CD14-positive monocyte (primary cell): Measurements from ENCODE around the gene ZEB2. TPM values are rescaled to one million over a fixed set of nuclear protein-coding genes. Genes with fewer than 3 reads are reported as not detected.

Experiments
- DNase-seq, 3 donors: peaks; one replicate each; pipeline ENCODE4 v3.0.0-alpha.2; 2011 to 2022
- H2AFZ ChIP-seq: 2 replicates; pipeline ENCODE4 v1.6.0; 2012; ENCODE audit warnings: mild to moderate bottlenecking, low read depth, low read length, inconsistent platforms; ENCODE audit not compliant: insufficient read depth, poor library complexity, severe bottlenecking
- H3K27ac ChIP-seq, 2 donors: 1 replicate in 1 of 2; 2 replicates in 1 of 2; pipeline ENCODE4 v1.5.1; 2012 to 2013; ENCODE audit warnings: low read length in 2 of 2, control low read depth in 1 of 2, inconsistent platforms in 1 of 2, low read depth in 1 of 2, mild to moderate bottlenecking in 1 of 2
- H3K27me3 ChIP-seq, 2 donors: one replicate each; pipeline versions ENCODE4 v1.6.0 to v1.6.1; 2011 to 2013; ENCODE audit warnings: low read length in 2 of 2; ENCODE audit not compliant: control insufficient read depth in 2 of 2, insufficient read depth in 2 of 2
- H3K36me3 ChIP-seq, 2 donors: replicated peaks in 1 of 2; 1 replicate in 1 of 2; 2 replicates in 1 of 2; pipeline versions ENCODE4 v1.5.1 to v1.6.1; 2012 to 2013; ENCODE audit warnings: low read length in 2 of 2, control low read depth in 1 of 2, inconsistent platforms in 1 of 2, mild to moderate bottlenecking in 1 of 2; ENCODE audit not compliant: insufficient read depth in 2 of 2, control insufficient read depth in 1 of 2
- H3K4me1 ChIP-seq, 2 donors: 1 replicate in 1 of 2; 2 replicates in 1 of 2; pipeline versions ENCODE4 v1.5.1 to v1.6.1; 2012 to 2013; ENCODE audit warnings: low read length in 2 of 2, control low read depth in 1 of 2, inconsistent platforms in 1 of 2, mild to moderate bottlenecking in 1 of 2, moderate library complexity in 1 of 2; ENCODE audit not compliant: insufficient read depth in 2 of 2, control insufficient read depth in 1 of 2
- H3K4me2 ChIP-seq: replicated peaks from 2 replicates; pipeline ENCODE3; 2012; ENCODE audit warnings: low read length, moderate library complexity, mild to moderate bottlenecking; ENCODE audit not compliant: poor library complexity, severe bottlenecking; ENCODE audit errors: extremely low read depth
- H3K4me3 ChIP-seq, 3 experiments: fragments of 200-600 bp in 1 of 3; sonication (generic) in 1 of 3; replicated peaks in 1 of 3; 1 replicate in 2 of 3; 2 replicates in 1 of 3; pipeline ENCODE4 v1.5.1; 2011 to 2013; ENCODE audit warnings: low read length in 3 of 3, mild to moderate bottlenecking in 3 of 3, control low read depth in 2 of 3, low read depth in 2 of 3, inconsistent platforms in 1 of 3, moderate library complexity in 1 of 3
- H3K79me2 ChIP-seq: 2 replicates; pipeline ENCODE4 v1.6.0; 2012; ENCODE audit warnings: mild to moderate bottlenecking, control low read depth, inconsistent platforms, low read length, moderate library complexity; ENCODE audit not compliant: insufficient read depth
- H3K9ac ChIP-seq: 2 replicates; pipeline ENCODE4 v1.6.0; 2017; ENCODE audit warnings: low read length, mild to moderate bottlenecking; ENCODE audit not compliant: insufficient read depth, poor library complexity, severe bottlenecking
- H3K9me3 ChIP-seq, 2 donors: replicated peaks in 1 of 2; 1 replicate in 1 of 2; 2 replicates in 1 of 2; pipeline versions ENCODE4 v1.5.1 to v1.6.1; 2012 to 2013; ENCODE audit warnings: low read length in 2 of 2, control low read depth in 1 of 2; ENCODE audit not compliant: control insufficient read depth in 1 of 2, insufficient read depth in 1 of 2
- H4K20me1 ChIP-seq: 2 replicates; pipeline ENCODE4 v1.6.0; 2012; ENCODE audit warnings: mild to moderate bottlenecking, low read length, control low read depth, moderate library complexity; ENCODE audit not compliant: insufficient read depth
- H3K27ac Mint-ChIP-seq, 7 donors: one replicate each; pipeline ENCODE4 v1.8.0; 2020; ENCODE audit warnings: mild to moderate bottlenecking in 7 of 7, mixed read lengths in 7 of 7, moderate library complexity in 6 of 7, inconsistent platforms in 2 of 7
- H3K27me3 Mint-ChIP-seq, 3 donors: one replicate each; pipeline ENCODE4 v1.8.0; 2021 to 2022; ENCODE audit warnings: low read depth in 3 of 3, mild to moderate bottlenecking in 3 of 3, mixed read lengths in 3 of 3, moderate library complexity in 3 of 3, inconsistent platforms in 1 of 3
- H3K36me3 Mint-ChIP-seq, 2 donors: one replicate each; pipeline ENCODE4 v1.8.0; 2020; ENCODE audit warnings: mixed read lengths in 2 of 2, inconsistent platforms in 1 of 2, mild to moderate bottlenecking in 1 of 2
- H3K4me1 Mint-ChIP-seq: one replicate; pipeline ENCODE4 v1.8.0; 2020; ENCODE audit warnings: mild to moderate bottlenecking, mixed read lengths
- H3K4me3 Mint-ChIP-seq, 2 donors: one replicate each; pipeline ENCODE4 v1.8.0; 2020; ENCODE audit warnings: mild to moderate bottlenecking in 2 of 2, mixed read lengths in 2 of 2, moderate library complexity in 1 of 2
- H3K9me3 Mint-ChIP-seq, 7 donors: one replicate each; pipeline ENCODE4 v1.8.0; 2020 to 2022; ENCODE audit warnings: mixed read lengths in 7 of 7, mild to moderate bottlenecking in 6 of 7, moderate library complexity in 6 of 7, inconsistent platforms in 2 of 7
- WGBS: methylation state at CpG from one replicate; pipeline ENCODE4 v1.1.5; 2013; ENCODE audit warnings: missing lambda C conversion rate; ENCODE audit not compliant: insufficient coverage; 5-methylcytosine and 5-hydroxymethylcytosine counted together
- intact Hi-C, 2 donors: fragments of 100-400 bp; cut with micrococcal nuclease; formaldehyde crosslinking; loops; one replicate each; pipeline versions ENCODE4 v1.15.0 to v1.15.1; 2023
- polyA plus RNA-seq, 3 donors: library from polyadenylated mRNA; depleted of rRNA in 1 of 3; unstranded in 2 of 3; stranded (reverse) in 1 of 3; fragments of 300-500 nt in 2 of 3; fragments of >200 nt in 1 of 3; fragmentation: Illumina TruSeq in 2 of 3; gene quantifications; 1 replicate in 2 of 3; 2 replicates in 1 of 3; pipeline ENCODE4 v1.2.3, GENCODE V29; 2012 to 2021
- TF ChIP-seq, protein P1 (sequence below): fragments of 200-600 bp; IDR thresholded peaks from one replicate; pipeline ENCODE4 v1.8.0; 2022; ENCODE audit warnings: antibody characterized with exemption, mild to moderate bottlenecking

Gene ZEB2
- polyA plus RNA-seq, 3 donors: 76.8 to 325 (median 93.8) TPM

DNA sequence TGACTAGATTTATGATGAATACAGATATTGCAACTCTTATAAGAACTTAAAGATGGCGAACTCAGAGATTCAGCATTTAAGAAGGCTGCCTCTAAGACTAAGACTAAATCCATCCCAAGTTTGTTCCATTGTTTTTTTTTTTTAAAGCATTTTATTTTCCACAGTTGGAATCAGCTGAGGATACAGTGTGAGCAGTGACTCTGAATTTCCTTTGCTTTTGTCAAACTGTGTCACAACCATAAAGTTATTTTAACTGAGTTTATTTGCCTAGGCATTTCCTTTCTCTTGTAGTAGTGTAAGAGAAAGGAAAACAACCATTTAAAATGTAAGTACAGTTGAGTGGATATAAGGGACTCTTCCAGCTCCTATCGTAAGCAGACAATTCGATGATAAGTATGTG is 63.9 kb downstream of the ZEB2 start:
- Mint-ChIP-seq H3K27me3 (no peaks in the 10 kb centered on the region), H3K9me3 (no peaks in the 10 kb centered on the region), H3K4me1 (peaks cover 93% of the 10 kb centered on the region), H3K36me3 (peaks cover 77 to 88% of the 10 kb centered on the region in 2 donors), H3K4me3 (no peak overlapping the region), H3K27ac (peak overlapping the region; percentile 85 to 96 (median 94))
- Histone ChIP-seq H4K20me1 (peaks cover 100% of the 10 kb centered on the region), H3K9me3 (no peaks in the 10 kb centered on the region), H3K4me2 (peak overlapping the region; percentile 12), H3K79me2 (peaks cover 100% of the 10 kb centered on the region), H3K9ac (no peak overlapping the region), H3K4me3 (no peak overlapping the region), H3K27ac (peak overlapping the region in 1 of 2 donors; percentile 79), H3K27me3 (no peaks in the 10 kb centered on the region), H3K4me1 (peaks cover 79 to 87% of the 10 kb centered on the region in 2 donors), H3K36me3 (peaks cover 29 to 87% of the 10 kb centered on the region in 2 donors), H2AFZ (no peak overlapping the region)
- TF ChIP-seq, protein P1, sequence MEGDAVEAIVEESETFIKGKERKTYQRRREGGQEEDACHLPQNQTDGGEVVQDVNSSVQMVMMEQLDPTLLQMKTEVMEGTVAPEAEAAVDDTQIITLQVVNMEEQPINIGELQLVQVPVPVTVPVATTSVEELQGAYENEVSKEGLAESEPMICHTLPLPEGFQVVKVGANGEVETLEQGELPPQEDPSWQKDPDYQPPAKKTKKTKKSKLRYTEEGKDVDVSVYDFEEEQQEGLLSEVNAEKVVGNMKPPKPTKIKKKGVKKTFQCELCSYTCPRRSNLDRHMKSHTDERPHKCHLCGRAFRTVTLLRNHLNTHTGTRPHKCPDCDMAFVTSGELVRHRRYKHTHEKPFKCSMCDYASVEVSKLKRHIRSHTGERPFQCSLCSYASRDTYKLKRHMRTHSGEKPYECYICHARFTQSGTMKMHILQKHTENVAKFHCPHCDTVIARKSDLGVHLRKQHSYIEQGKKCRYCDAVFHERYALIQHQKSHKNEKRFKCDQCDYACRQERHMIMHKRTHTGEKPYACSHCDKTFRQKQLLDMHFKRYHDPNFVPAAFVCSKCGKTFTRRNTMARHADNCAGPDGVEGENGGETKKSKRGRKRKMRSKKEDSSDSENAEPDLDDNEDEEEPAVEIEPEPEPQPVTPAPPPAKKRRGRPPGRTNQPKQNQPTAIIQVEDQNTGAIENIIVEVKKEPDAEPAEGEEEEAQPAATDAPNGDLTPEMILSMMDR: no peak
- WGBS: no CpG with 5 or more reads among the region's 3 CpGs
- intact Hi-C loops: no loop called here
- DNase-seq: no peak

DNA sequence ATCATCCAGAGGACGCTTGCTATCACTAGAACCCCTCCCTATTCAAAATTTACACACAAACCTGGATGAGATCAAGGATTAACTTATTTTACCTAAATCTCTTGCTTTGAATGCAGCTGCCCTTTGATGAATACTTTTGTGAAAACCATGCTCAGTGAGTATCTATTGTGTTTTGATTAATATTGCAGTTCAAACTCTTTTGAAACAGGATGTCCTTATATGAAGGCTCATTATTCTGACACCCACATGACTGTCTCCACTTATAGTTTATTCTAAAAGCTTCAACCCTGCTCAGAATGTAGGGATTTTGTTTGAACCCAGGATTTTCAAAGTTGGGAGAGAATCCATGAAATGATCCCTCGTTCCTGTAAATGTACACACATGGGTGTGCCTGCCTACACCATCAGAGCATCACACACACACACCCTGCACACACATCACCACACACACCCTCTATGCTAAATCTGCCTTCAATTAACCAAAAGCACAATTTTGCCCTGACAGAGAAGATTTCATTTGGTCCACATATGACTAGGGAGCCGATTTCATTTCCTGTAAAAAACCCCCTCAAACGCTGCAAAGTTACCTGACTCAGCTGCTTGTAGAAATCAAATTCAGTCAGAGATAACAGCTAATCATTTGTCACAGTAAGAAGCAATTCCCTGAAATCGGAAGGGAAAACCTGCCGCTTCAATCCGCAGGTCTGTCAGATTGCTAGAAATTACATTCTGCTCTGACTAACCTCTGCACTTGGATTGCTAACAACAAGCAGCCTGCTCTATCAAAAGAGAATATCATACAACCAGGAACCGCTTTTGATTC is 65.2 kb downstream of the ZEB2 start:
- peaks cover 68 to 80% of the 10 kb centered on the region in 2 donors for H3K4me1 ChIP-seq
- WGBS: 65% methylated on average over 7 of the region's 8 CpGs
- peak overlapping the region; percentile 80 to 96 (median 91) for H3K27ac Mint-ChIP-seq
- TF ChIP-seq, protein P1: no peak
- no peak overlapping the region for H2AFZ ChIP-seq
- H3K36me3 ChIP-seq: peaks cover 28 to 92% of the 10 kb centered on the region in 2 donors
- no peaks in the 10 kb centered on the region for H3K9me3 ChIP-seq
- H3K4me3 ChIP-seq: no peak overlapping the region
- H3K27me3 ChIP-seq: no peaks in the 10 kb centered on the region
- H4K20me1 ChIP-seq: peaks cover 100% of the 10 kb centered on the region
- DNase-seq: peak in 1 of 3 donors; percentile 58
- peaks cover 86% of the 10 kb centered on the region for H3K4me1 Mint-ChIP-seq
- H3K4me3 Mint-ChIP-seq: peak overlapping the region in 1 of 2 donors; percentile 58
- no peaks in the 10 kb centered on the region for H3K27me3 Mint-ChIP-seq
- H3K36me3 Mint-ChIP-seq: peaks cover 72 to 87% of the 10 kb centered on the region in 2 donors
- H3K9me3 Mint-ChIP-seq: peaks cover 0 to 2% (median 0%) of the 10 kb centered on the region in 7 donors
- peaks cover 100% of the 10 kb centered on the region for H3K79me2 ChIP-seq
- H3K27ac ChIP-seq: peak overlapping the region; percentile 15 to 79
- intact Hi-C loops: no loop called here
- no peak overlapping the region for H3K4me2 ChIP-seq
- no peak overlapping the region for H3K9ac ChIP-seq
